ENCODE results near the gene DYNLL2. TPM values are rescaled to one million over a fixed set of nuclear protein-coding genes. Genes with fewer than 3 reads are reported as not detected.
"Not testable (repeated sequence)": the region's sequence is repeated elsewhere in the genome, so short reads cannot be mapped to it uniquely, and the experiment has no call there.

DYNLL2 gene
- total RNA-seq, 1 experiment from 2014 or later, result 38.7 TPM

GRCh38 chr17:58043221-58044181 is 39.7 kb upstream of the DYNLL2 start:
- Histone ChIP-seq H3T11ph (ENCODE audit: low read length) (no peak overlapping the region), H2BK20ac (ENCODE audit: low read depth, low read length, poor library complexity, severe bottlenecking) (no peak overlapping the region), H2AK5ac (ENCODE audit: insufficient read length, low read length) (no peak overlapping the region), H3K79me2 (ENCODE audit: insufficient read depth, low read length) (no peaks in the 10 kb centered on the region), H3K4me2 (ENCODE audit: insufficient read depth, insufficient read length, low read length) (no peak overlapping the region), H2AFZ (ENCODE audit: low read length) (no peak overlapping the region), H3K79me1 (ENCODE audit: insufficient read depth, low read depth, low read length, poor library complexity, severe bottlenecking) (no peaks in the 10 kb centered on the region), H4K91ac (ENCODE audit: insufficient read length, low read depth, low read length) (no peak overlapping the region), H4K5ac (ENCODE audit: insufficient read length, low read depth, low read length) (no peak overlapping the region), H3K27ac (ENCODE audit: insufficient read length, low read depth, low read length) (no peak overlapping the region), H3K18ac (ENCODE audit: insufficient read length, low read depth, low read length) (no peak overlapping the region), H3K27me3 (ENCODE audit: insufficient read depth, low read length) (no peaks in the 10 kb centered on the region; the same call in 1 of the 2 replicates), H3K9ac (ENCODE audit: extremely low read depth, insufficient read length, low read length) (no peak overlapping the region), H3K23ac (ENCODE audit: insufficient read length, low read depth, low read length) (no peak overlapping the region), H3K9me3 (ENCODE audit: control insufficient read depth, low read depth, low read length) (no peaks in the 10 kb centered on the region), H3K4ac (ENCODE audit: low read depth, low read length) (no peak overlapping the region), H2BK120ac (ENCODE audit: low read depth, low read length, poor library complexity, severe bottlenecking) (no peak overlapping the region), H2BK5ac (ENCODE audit: insufficient read length, low read length) (no peak overlapping the region), H2BK15ac (ENCODE audit: low read depth, low read length) (no peak overlapping the region), H3K23me2 (ENCODE audit: insufficient read length, low read depth, low read length, poor library complexity, severe bottlenecking) (peaks cover 3% of the 10 kb centered on the region), H3K56ac (ENCODE audit: insufficient read length, low read depth, low read length) (no peak overlapping the region), H3K14ac (ENCODE audit: insufficient read depth, low read length) (no peak overlapping the region), H3K4me1 (ENCODE audit: insufficient read depth, low read length) (0 out of 2 replicates have a peak, but pooled peaks cover 4% of the 10 kb centered on the region), H4K20me1 (ENCODE audit: control insufficient read depth, insufficient read depth, insufficient read length) (no peaks in the 10 kb centered on the region), H2BK12ac (ENCODE audit: insufficient read length, low read depth, low read length) (no peak overlapping the region), H4K8ac (replicated peaks; ENCODE audit: insufficient read length, low read depth, low read length) (no peak overlapping the region)
- peaks cover 17% of the 10 kb centered on the region for H3K27me3 Mint-ChIP-seq (ENCODE audit: low read depth)
- peaks cover 16 to 17% of the 10 kb centered on the region in 2 experiments for H3K4me1 Mint-ChIP-seq
- H3K9me3 Mint-ChIP-seq, result peaks cover 6 to 7% of the 10 kb centered on the region in 2 experiments; a peak in 4 of 5 replicates
- H3K36me3 Mint-ChIP-seq (ENCODE audit: insufficient read depth in 1 of 3, low read depth in 3 of 3), result peaks cover 0 to 4% (median 0%) of the 10 kb centered on the region in 3 experiments; a peak in 2 of 7 replicates
- TF ChIP-seq CTCF (conservative IDR thresholded peaks at IDR 0.05), result no peak
- DNase-seq, result no peak
- no CpG with 5 or more reads among the region's 5 CpGs for WGBS (ENCODE audit: extremely low coverage, insufficient read length, low lambda C conversion rate)
- no peak overlapping the region; a peak in 1 of 7 replicates for H3K27ac Mint-ChIP-seq
- H3K4me3 Mint-ChIP-seq, result no peak overlapping the region

- not testable (repeated sequence) for H3K4me1 ChIP-seq (ENCODE audit: insufficient read depth, low read length)
- H3K27me3 Mint-ChIP-seq (ENCODE audit: low read depth), result peaks cover 16% of the 10 kb centered on the region
These were observed 39.0 kb upstream of the DYNLL2 start for GRCh38 chr17:58044256-58044655.

More at GRCh38 chr17:58044256-58044655, 39.0 kb upstream of the DYNLL2 start:
- not testable (repeated sequence) for DNase-seq; H2AFZ ChIP-seq (ENCODE audit: low read length); H3K9me3 Mint-ChIP-seq; H3T11ph ChIP-seq (ENCODE audit: low read length); H3K4me3 Mint-ChIP-seq; H3K79me1 ChIP-seq (ENCODE audit: insufficient read depth, low read depth, low read length, poor library complexity, severe bottlenecking); H2BK5ac ChIP-seq (ENCODE audit: insufficient read length, low read length); H3K56ac ChIP-seq (ENCODE audit: insufficient read length, low read depth, low read length); H4K20me1 ChIP-seq (ENCODE audit: control insufficient read depth, insufficient read depth, insufficient read length); H3K79me2 ChIP-seq (ENCODE audit: insufficient read depth, low read length); H2BK20ac ChIP-seq (ENCODE audit: low read depth, low read length, poor library complexity, severe bottlenecking); H3K9ac ChIP-seq (ENCODE audit: extremely low read depth, insufficient read length, low read length); H3K14ac ChIP-seq (ENCODE audit: insufficient read depth, low read length); H3K4me2 ChIP-seq (ENCODE audit: insufficient read depth, insufficient read length, low read length); H3K23me2 ChIP-seq (ENCODE audit: insufficient read length, low read depth, low read length, poor library complexity, severe bottlenecking); H4K91ac ChIP-seq (ENCODE audit: insufficient read length, low read depth, low read length); H3K18ac ChIP-seq (ENCODE audit: insufficient read length, low read depth, low read length); H3K27me3 ChIP-seq (ENCODE audit: insufficient read depth, low read length); H4K8ac ChIP-seq (replicated peaks; ENCODE audit: insufficient read length, low read depth, low read length); H2BK12ac ChIP-seq (ENCODE audit: insufficient read length, low read depth, low read length); H2AK5ac ChIP-seq (ENCODE audit: insufficient read length, low read length); H2BK120ac ChIP-seq (ENCODE audit: low read depth, low read length, poor library complexity, severe bottlenecking); H4K5ac ChIP-seq (ENCODE audit: insufficient read length, low read depth, low read length); H3K36me3 Mint-ChIP-seq (ENCODE audit: insufficient read depth in 1 of 3, low read depth in 3 of 3); H3K4ac ChIP-seq (ENCODE audit: low read depth, low read length); H2BK15ac ChIP-seq (ENCODE audit: low read depth, low read length); H3K27ac Mint-ChIP-seq; H3K9me3 ChIP-seq (ENCODE audit: control insufficient read depth, low read depth, low read length); H3K27ac ChIP-seq (ENCODE audit: insufficient read length, low read depth, low read length); H3K23ac ChIP-seq (ENCODE audit: insufficient read length, low read depth, low read length)
- H3K4me1 Mint-ChIP-seq, result peaks cover 16 to 17% of the 10 kb centered on the region in 2 experiments
- no CpG with 5 or more reads among the region's 6 CpGs for WGBS (ENCODE audit: extremely low coverage, insufficient read length, low lambda C conversion rate)

Measured in H9 (cell line).